B cell (primary cell): ENCODE results near the gene NFATC2.

Experiments
- CTCF ChIP-seq: fragments of 200-600 bp; IDR thresholded peaks from one replicate; pipeline ENCODE4 v1.8.0; 2022; ENCODE audit warnings: antibody characterized with exemption, mild to moderate bottlenecking
- EZH2 ChIP-seq: IDR thresholded peaks from 2 replicates; pipeline ENCODE4 v1.6.1; 2012; ENCODE audit warnings: borderline replicate concordance, low read depth, mild to moderate bottlenecking, moderate library complexity, low read length; ENCODE audit not compliant: insufficient read depth, poor library complexity, severe bottlenecking

GRCh38 chr20:51412951-51413481 is 129.5 kb downstream of the NFATC2 start:
- no peak for TF ChIP-seq CTCF
- no peak for TF ChIP-seq EZH2
